Endothelial cell of umbilical vein (primary cell): Measurements from ENCODE around the gene ZBTB33. TPM values are rescaled to one million over a fixed set of nuclear protein-coding genes. Genes with fewer than 3 reads are reported as not detected.

Experiments
- BruUV-seq: library from RNA; stranded (reverse); fragments of 400-500 nt; replicated peaks from 2 replicates; lab custom pipeline; 2021; lab: Mats Ljungman, UMichigan
- CTCF ChIA-PET: fragments of 300-600, 350-600 bp; sonication (Branson Sonifier 250); formaldehyde crosslinking; loops from one replicate; lab custom pipeline; 2021; ENCODE audit warnings: antibody characterized with exemption, inconsistent platforms; lab: Charles Lee
- POLR2A ChIA-PET: fragments of 300-600, 350-600 bp; sonication (Branson Sonifier 250); formaldehyde crosslinking; loops from one replicate; lab custom pipeline; 2021; ENCODE audit warnings: antibody characterized with exemption, inconsistent platforms; lab: Charles Lee
- DNase-seq: peaks from one replicate; pipeline ENCODE4 v3.0.0-alpha.2; 2011; ENCODE audit warnings: low read depth, low spot score
- FAIRE-seq: peaks from 2 replicates; lab custom pipeline; 2011; peaks lifted over from hg19 to GRCh38; lab: Jason Lieb, UNC
- H2AFZ ChIP-seq: 2 replicates; pipeline ENCODE4 v1.6.0; 2012; ENCODE audit warnings: low read depth, low read length, control low read depth, inconsistent platforms
- H3K27ac ChIP-seq: 2 replicates; pipeline ENCODE4 v1.5.1; 2011; ENCODE audit warnings: low read depth, mild to moderate bottlenecking, control low read depth, low read length, moderate library complexity; ENCODE audit not compliant: insufficient read depth
- H3K27me3 ChIP-seq, 2 experiments: 2 replicates each; pipeline versions ENCODE4 v1.6.0 to v1.6.1; 2011; ENCODE audit warnings: low read length in 2 of 2, mixed read lengths in 1 of 2; ENCODE audit not compliant: control insufficient read depth in 2 of 2, insufficient read depth in 2 of 2
- H3K36me3 ChIP-seq, 2 experiments: 2 replicates in 1 of 2; 3 replicates in 1 of 2; pipeline ENCODE4 v1.5.1; 2011; ENCODE audit warnings: low read length in 2 of 2, mild to moderate bottlenecking in 1 of 2, moderate library complexity in 1 of 2; ENCODE audit not compliant: control insufficient read depth in 2 of 2, insufficient read depth in 2 of 2; ENCODE audit errors: extremely low read depth in 1 of 2
- H3K4me1 ChIP-seq: 3 replicates; pipeline ENCODE4 v1.5.1; 2011; ENCODE audit warnings: mild to moderate bottlenecking, low read length; ENCODE audit not compliant: control insufficient read depth, insufficient read depth; ENCODE audit errors: extremely low read depth
- H3K4me2 ChIP-seq: 2 replicates; pipeline ENCODE4 v1.6.1; 2011; ENCODE audit warnings: low read length, control low read depth, mixed read lengths; ENCODE audit not compliant: insufficient read depth
- H3K4me3 ChIP-seq, 3 experiments: fragments of 200-600 bp in 1 of 3; sonication (generic), shearing (Covaris generic) in 1 of 3; replicated peaks in 1 of 3; 2 replicates each; pipeline ENCODE4 v1.5.1; 2011 to 2016; ENCODE audit warnings: control low read depth in 3 of 3, low read length in 3 of 3, mild to moderate bottlenecking in 2 of 3, inconsistent platforms in 1 of 3, low read depth in 1 of 3, moderate library complexity in 1 of 3; ENCODE audit not compliant: insufficient read depth in 1 of 3
- H3K79me2 ChIP-seq: 2 replicates; pipeline ENCODE4 v1.6.0; 2012; ENCODE audit warnings: low read length, inconsistent platforms; ENCODE audit not compliant: control insufficient read depth, insufficient read depth
- H3K9ac ChIP-seq: replicated peaks from 2 replicates; pipeline ENCODE3; 2011; ENCODE audit warnings: low read length, control low read depth; ENCODE audit not compliant: insufficient read depth; ENCODE audit errors: extremely low read depth
- H3K9me1 ChIP-seq: replicated peaks from 3 replicates; pipeline ENCODE4 v1.6.0; 2011; ENCODE audit warnings: mild to moderate bottlenecking, low read length; ENCODE audit not compliant: control insufficient read depth, insufficient read depth; ENCODE audit errors: extremely low read depth
- H3K9me3 ChIP-seq: replicated peaks from 2 replicates; pipeline ENCODE4 v1.5.1; 2012; ENCODE audit warnings: low read length, inconsistent platforms; ENCODE audit not compliant: control insufficient read depth, insufficient read depth
- H4K20me1 ChIP-seq: replicated peaks from 2 replicates; pipeline ENCODE3; 2011; ENCODE audit warnings: mild to moderate bottlenecking, low read length; ENCODE audit not compliant: control insufficient read depth, insufficient read depth; ENCODE audit errors: extremely low read depth
- EZH2 ChIP-seq: IDR thresholded peaks from 2 replicates; pipeline ENCODE4 v1.6.1; 2012; ENCODE audit warnings: borderline replicate concordance, low read depth, mild to moderate bottlenecking, moderate library complexity, low read length, inconsistent platforms; ENCODE audit not compliant: severe bottlenecking
- FOS ChIP-seq: IDR thresholded peaks from 2 replicates; pipeline ENCODE4 v1.6.1; 2011; ENCODE audit warnings: mild to moderate bottlenecking, low read length, moderate library complexity, borderline replicate concordance; ENCODE audit not compliant: insufficient read depth
- JUN ChIP-seq: IDR thresholded peaks from 2 replicates; pipeline ENCODE4 v1.6.1; 2011; ENCODE audit warnings: borderline replicate concordance, low read depth; ENCODE audit not compliant: insufficient read length, insufficient read depth
- MYC ChIP-seq: IDR thresholded peaks from one replicate; pipeline ENCODE4 v1.6.1; 2011; ENCODE audit warnings: mild to moderate bottlenecking, low read depth, low read length
- POLR2A ChIP-seq: IDR thresholded peaks from 2 replicates; pipeline ENCODE4 v1.6.1; 2012; ENCODE audit warnings: low read depth, mild to moderate bottlenecking, control low read depth, low read length
- dilution Hi-C: fragments of 300-500 bp; cut with MboI; formaldehyde crosslinking; loops from one replicate; pipeline ENCODE4 v1.15.0; 2019; ENCODE audit warnings: low sequenced_read_pairs; ENCODE audit not compliant: extremely low pct_ligation_motif_present
- intact Hi-C: fragments of 100-400 bp; cut with micrococcal nuclease; formaldehyde crosslinking; loops from one replicate; pipeline ENCODE4 v1.10.0; 2022
- polyA plus RNA-seq, 4 experiments: library from polyadenylated mRNA; depleted of rRNA in 3 of 4; stranded (reverse) in 3 of 4; unstranded in 1 of 4; fragments of >200 nt; gene quantifications; 2 replicates each; pipeline versions ENCODE4 v1.2.1 to v1.2.3, GENCODE V29; 2011 to 2012; ENCODE audit warnings: missing spikeins in 1 of 4
- total RNA-seq: library from RNA; stranded (reverse); gene quantifications from 2 replicates; pipeline ENCODE4 v1.2.3, GENCODE V29; 2021

Gene ZBTB33
- total and polyA plus RNA-seq, 2 donors (not counting 3 experiments of a cell fraction or from before 2014, with no cell fraction given): 3.7 to 16.3 TPM

DNA sequence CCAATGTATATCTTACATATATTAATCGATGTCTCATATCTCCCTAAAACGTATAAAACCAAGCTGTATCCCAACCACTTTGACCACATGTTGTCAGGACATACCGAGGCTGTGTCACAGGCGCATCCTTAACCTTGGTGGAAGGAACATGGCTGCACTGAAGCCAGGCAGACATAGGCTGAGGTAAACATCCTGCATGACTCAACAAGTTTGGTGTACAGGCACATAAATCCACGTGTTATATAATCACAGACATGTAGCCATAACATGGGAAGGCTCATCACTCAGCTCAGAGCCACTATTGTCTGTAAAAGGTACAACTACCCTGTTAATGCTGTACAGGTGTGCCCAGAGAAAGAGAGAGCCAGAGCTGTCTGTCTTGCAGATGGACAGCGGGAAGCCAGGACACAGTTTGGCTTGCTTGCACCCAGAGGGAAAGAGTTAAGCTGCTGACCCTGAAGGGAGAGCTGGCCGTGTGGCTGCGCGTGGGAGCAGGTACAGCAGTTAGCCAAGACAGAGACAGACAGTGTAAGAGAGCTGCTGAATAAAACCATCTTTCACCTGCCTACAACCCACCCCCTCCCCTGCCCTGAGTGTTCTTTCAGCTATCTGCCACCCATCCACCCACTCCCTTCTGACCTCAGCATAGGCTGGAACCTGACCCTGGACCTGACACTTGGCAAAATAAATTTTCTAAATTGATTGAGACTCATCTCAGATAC lies 22.3 kb upstream of the ZBTB33 start:
- DNase-seq (no peak), FAIRE-seq (no peak)
- Histone ChIP-seq H3K9ac (no peak overlapping the region), H3K27ac (no peak overlapping the region), H4K20me1 (no peaks in the 10 kb centered on the region), H3K4me3 (no peak overlapping the region), H3K9me1 (no peaks in the 10 kb centered on the region), H3K36me3 (no peaks in the 10 kb centered on the region), H3K4me1 (no peaks in the 10 kb centered on the region), H3K27me3 (no peaks in the 10 kb centered on the region), H3K4me2 (no peak overlapping the region), H3K9me3 (no peaks in the 10 kb centered on the region), H3K79me2 (no peaks in the 10 kb centered on the region), H2AFZ (no peak overlapping the region)
- no peak for TF ChIP-seq MYC
- BruUV-seq: no TSS peak
- ChIA-PET POLR2A (no interaction called here), CTCF (interaction anchor here (0.6 to 4.7 kb wide), 2 partner anchors 14 to 426 kb away, joined by 3 to 23 read pairs; no protein-coding TSS in a partner anchor)
- intact Hi-C loops: no loop called here
- dilution Hi-C loops: no loop called here

DNA sequence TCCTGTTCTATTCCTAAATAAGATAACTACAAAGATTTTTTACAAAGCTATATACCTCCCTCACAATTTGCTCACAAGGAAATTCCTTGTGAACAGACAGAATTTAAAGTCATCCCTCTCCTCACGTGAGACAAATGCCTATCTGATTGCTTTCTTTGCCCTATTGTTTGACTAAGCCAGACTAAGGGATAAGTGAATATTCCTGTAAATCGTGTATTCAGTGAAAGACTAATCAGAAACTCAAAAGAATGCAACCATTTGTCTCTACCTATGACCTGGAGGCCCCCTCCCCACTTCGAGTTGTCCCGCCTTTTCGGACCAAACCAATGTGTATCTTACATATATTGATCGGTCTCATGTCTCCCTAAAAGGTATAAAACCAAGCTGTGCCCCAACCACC lies 15.3 kb upstream of the ZBTB33 start:
- no TSS peak for BruUV-seq
- ChIA-PET CTCF (no interaction called here), POLR2A (no interaction called here)
- Histone ChIP-seq H3K4me3 (no peak overlapping the region), H3K9me1 (no peaks in the 10 kb centered on the region), H3K79me2 (no peaks in the 10 kb centered on the region), H3K9ac (no peak overlapping the region), H4K20me1 (no peaks in the 10 kb centered on the region), H3K4me1 (no peaks in the 10 kb centered on the region), H3K9me3 (no peaks in the 10 kb centered on the region), H3K36me3 (no peaks in the 10 kb centered on the region), H2AFZ (no peak overlapping the region), H3K27ac (no peak overlapping the region), H3K4me2 (no peak overlapping the region), H3K27me3 (no peaks in the 10 kb centered on the region)
- TF ChIP-seq MYC: no peak
- no peak for TF ChIP-seq FOS
- no peak for TF ChIP-seq JUN
- TF ChIP-seq EZH2: no peak
- TF ChIP-seq POLR2A: no peak
- DNase-seq (no peak), FAIRE-seq (no peak)
- intact Hi-C loops: no loop called here
- dilution Hi-C loops: no loop called here
